Activated B cell treated with CpG ODN at 0.5 μM for 24 hours (primary cell): ENCODE measurements around the gene ALK. TPM values are rescaled to one million over a fixed set of nuclear protein-coding genes. Genes with fewer than 3 reads are reported as not detected.

Source experiments
- ATAC-seq: fragments of 200-7000 bp; cut with Tn5 transposase; one replicate; pipeline ENCODE4 v1.10.0; 2021; ENCODE audit warnings: low read depth, mild to moderate bottlenecking, moderate library complexity
- CTCF ChIA-PET: fragments of 350-600 bp; sonication (Branson Sonifier 250); formaldehyde crosslinking; loops from one replicate; lab custom pipeline; 2021; ENCODE audit warnings: antibody characterized with exemption; lab: Charles Lee
- POLR2A ChIA-PET: fragments of 350-600 bp; sonication (Branson Sonifier 250); formaldehyde crosslinking; loops from one replicate; lab custom pipeline; 2021; ENCODE audit warnings: antibody characterized with exemption; lab: Charles Lee
- DNase-seq: peaks from one replicate; pipeline ENCODE4 v3.0.0; 2022
- H3K27ac Mint-ChIP-seq: one replicate; pipeline ENCODE4 v1.8.0; 2020; ENCODE audit warnings: mixed read lengths
- H3K27me3 Mint-ChIP-seq: one replicate; pipeline ENCODE4 v1.8.0; 2021; ENCODE audit warnings: mixed read lengths
- H3K36me3 Mint-ChIP-seq: one replicate; pipeline ENCODE4 v1.8.0; 2021; ENCODE audit warnings: low read depth, mixed read lengths
- H3K4me1 Mint-ChIP-seq: one replicate; pipeline ENCODE4 v1.8.0; 2021; ENCODE audit warnings: mixed read lengths
- H3K4me3 Mint-ChIP-seq: one replicate; pipeline ENCODE4 v1.8.0; 2020; ENCODE audit warnings: mild to moderate bottlenecking, mixed read lengths
- H3K9me3 Mint-ChIP-seq: one replicate; pipeline ENCODE4 v1.8.0; 2020; ENCODE audit warnings: mixed read lengths
- CTCF ChIP-seq: fragments of 200-600 bp; IDR thresholded peaks from one replicate; pipeline ENCODE4 v1.8.0; 2022; ENCODE audit warnings: antibody characterized with exemption, mild to moderate bottlenecking
- intact Hi-C: fragments of 100-400 bp; cut with micrococcal nuclease; formaldehyde crosslinking; loops from one replicate; pipeline ENCODE4 v1.15.1; 2024
- total RNA-seq: library from RNA; stranded (reverse); gene quantifications from 2 replicates; pipeline ENCODE4 v1.2.3, GENCODE V29; 2022

ALK gene
- total RNA-seq, 1 donor from 2014 or later: not detected

- CTCF ChIA-PET: no interaction called here
- Mint-ChIP-seq H3K4me3 (no peak overlapping the region), H3K27me3 (peaks cover 6% of the 10 kb centered on the region)
Observed at GRCh38 chr2:29821591-29821990, 99.8 kb downstream of the ALK start.

GRCh38 chr2:29819570-29819969 is 101.8 kb downstream of the ALK start:
- DNase-seq (no peak), ATAC-seq (no peak)
- Mint-ChIP-seq H3K4me3 (no peak overlapping the region), H3K9me3 (no peaks in the 10 kb centered on the region), H3K36me3 (no peaks in the 10 kb centered on the region), H3K27me3 (peaks cover 4% of the 10 kb centered on the region), H3K27ac (no peak overlapping the region), H3K4me1 (no peaks in the 10 kb centered on the region)
- POLR2A ChIA-PET: no interaction called here
- no peak for TF ChIP-seq CTCF
- intact Hi-C loops: no loop called here
- CTCF ChIA-PET: no interaction called here

More at GRCh38 chr2:29821591-29821990, 99.8 kb downstream of the ALK start:
- no peaks in the 10 kb centered on the region for H3K36me3 Mint-ChIP-seq
- no peak overlapping the region for H3K27ac Mint-ChIP-seq
- POLR2A ChIA-PET: no interaction called here
- ATAC-seq (no peak), DNase-seq (no peak)
- H3K9me3 Mint-ChIP-seq: no peaks in the 10 kb centered on the region
- intact Hi-C loops: no loop called here
- no peaks in the 10 kb centered on the region for H3K4me1 Mint-ChIP-seq
- no peak for TF ChIP-seq CTCF

GRCh38 chr2:29817801-29818680 is 103.3 kb downstream of the ALK start:
- H3K9me3 Mint-ChIP-seq: no peaks in the 10 kb centered on the region
- no peak overlapping the region for H3K27ac Mint-ChIP-seq
- no peak overlapping the region for H3K4me3 Mint-ChIP-seq
- intact Hi-C loops: no loop called here
- TF ChIP-seq CTCF: no peak
- peaks cover 4% of the 10 kb centered on the region for H3K27me3 Mint-ChIP-seq
- CTCF ChIA-PET: no interaction called here
- H3K36me3 Mint-ChIP-seq: no peaks in the 10 kb centered on the region
- POLR2A ChIA-PET: no interaction called here
- ATAC-seq (no peak), DNase-seq (no peak)
- no peaks in the 10 kb centered on the region for H3K4me1 Mint-ChIP-seq

- Mint-ChIP-seq H3K4me3 (no peak overlapping the region), H3K27me3 (peaks cover 2% of the 10 kb centered on the region), H3K36me3 (no peaks in the 10 kb centered on the region), H3K9me3 (no peaks in the 10 kb centered on the region), H3K27ac (no peak overlapping the region), H3K4me1 (no peaks in the 10 kb centered on the region)
- no peak for TF ChIP-seq CTCF
- ATAC-seq: no peak
- intact Hi-C loops: no loop called here
- no peak for DNase-seq
- CTCF ChIA-PET: no interaction called here
- POLR2A ChIA-PET: no interaction called here
Observed at GRCh38 chr2:29817299-29817698, 104.1 kb downstream of the ALK start.

GRCh38 chr2:29816651-29817050 is 104.7 kb downstream of the ALK start:
- ChIA-PET POLR2A (no interaction called here), CTCF (no interaction called here)
- Mint-ChIP-seq H3K4me3 (no peak overlapping the region), H3K4me1 (no peaks in the 10 kb centered on the region), H3K27ac (no peak overlapping the region), H3K9me3 (no peaks in the 10 kb centered on the region), H3K36me3 (no peaks in the 10 kb centered on the region), H3K27me3 (peaks cover 2% of the 10 kb centered on the region)
- no peak for DNase-seq
- ATAC-seq: no peak
- TF ChIP-seq CTCF: no peak
- intact Hi-C loops: no loop called here
